ES-I3 (cell line): ENCODE measurements around the gene SEC24A.
"Not testable (repeated sequence)": the region's sequence is repeated elsewhere in the genome, so short reads cannot be mapped to it uniquely, and the experiment has no call there.

Experiments
- H3K36me3 ChIP-seq: 2 replicates; pipeline ENCODE4 v1.6.1; 2013; ENCODE audit warnings: mild to moderate bottlenecking, low read length, control low read depth, moderate library complexity; ENCODE audit not compliant: insufficient read depth
- H3K4me1 ChIP-seq: 2 replicates; pipeline ENCODE4 v1.6.1; 2013; ENCODE audit warnings: mild to moderate bottlenecking, control low read depth, low read length; ENCODE audit not compliant: insufficient read depth
- H3K9ac ChIP-seq: 2 replicates; pipeline ENCODE4 v1.6.1; 2013; ENCODE audit warnings: low read depth, mild to moderate bottlenecking, low read length, moderate library complexity
- H3K9me3 ChIP-seq: 2 replicates; pipeline ENCODE4 v1.6.1; 2013; ENCODE audit warnings: mild to moderate bottlenecking, low read length, moderate library complexity; ENCODE audit not compliant: control insufficient read depth, insufficient read depth

The SEC24A gene

GRCh38 chr5:134648425-134649162 lies at the start of gene SEC24A:
Gene SEC24A, plus strand, starts transcription at chr5:134648785. Its CDS starts 292 bp downstream, at chr5:134649077.
- H3K36me3 ChIP-seq: no peaks in the 10 kb centered on the region
- H3K4me1 ChIP-seq: no peaks in the 10 kb centered on the region
- peak within 1 kb of the TSS; percentile 95 for H3K9ac ChIP-seq
- H3K9me3 ChIP-seq: no peaks in the 10 kb centered on the region

- not testable (repeated sequence) for H3K9me3 ChIP-seq, H3K36me3 ChIP-seq
Measured at GRCh38 chr5:134599820-134600219, 48.8 kb upstream of the SEC24A start.

GRCh38 chr5:134600600-134600999 lies 48.0 kb upstream of the SEC24A start:
- Histone ChIP-seq H3K9me3 (no peaks in the 10 kb centered on the region), H3K36me3 (no peaks in the 10 kb centered on the region), H3K9ac (no peak overlapping the region), H3K4me1 (no peaks in the 10 kb centered on the region; the same call in 1 of the 2 replicates)

More at GRCh38 chr5:134599820-134600219, 48.8 kb upstream of the SEC24A start:
- H3K9ac ChIP-seq, H3K4me1 ChIP-seq: not testable (repeated sequence)

GRCh38 chr5:134603059-134603458 lies 45.5 kb upstream of the SEC24A start:
- no peaks in the 10 kb centered on the region for H3K9me3 ChIP-seq
- H3K9ac ChIP-seq: no peak overlapping the region
- H3K4me1 ChIP-seq: no peaks in the 10 kb centered on the region
- peaks cover 11% of the 10 kb centered on the region for H3K36me3 ChIP-seq

GRCh38 chr5:134604908-134605307 lies 43.7 kb upstream of the SEC24A start:
- no peaks in the 10 kb centered on the region for H3K9me3 ChIP-seq
- H3K9ac ChIP-seq: no peak overlapping the region
- no peaks in the 10 kb centered on the region for H3K4me1 ChIP-seq
- H3K36me3 ChIP-seq: peaks cover 16% of the 10 kb centered on the region

- Histone ChIP-seq H3K9me3 (no peaks in the 10 kb centered on the region), H3K36me3 (peaks cover 18% of the 10 kb centered on the region), H3K9ac (no peak overlapping the region), H3K4me1 (no peaks in the 10 kb centered on the region)
Measured at GRCh38 chr5:134606726-134607125, 41.9 kb upstream of the SEC24A start.

- Histone ChIP-seq H3K36me3 (peaks cover 19% of the 10 kb centered on the region), H3K9ac (no peak overlapping the region), H3K4me1 (peaks cover under 1% of the 10 kb centered on the region; the same call in 1 of the 2 replicates), H3K9me3 (no peaks in the 10 kb centered on the region)
Measured at GRCh38 chr5:134608555-134608954, 40.0 kb upstream of the SEC24A start.

- Histone ChIP-seq H3K9me3 (no peaks in the 10 kb centered on the region), H3K36me3 (peaks cover 19% of the 10 kb centered on the region), H3K9ac (no peak overlapping the region), H3K4me1 (peaks cover 5% of the 10 kb centered on the region; the same call in 1 of the 2 replicates)
Measured at GRCh38 chr5:134609232-134609851, 39.2 kb upstream of the SEC24A start.

GRCh38 chr5:134610725-134611124 lies 37.9 kb upstream of the SEC24A start:
- Histone ChIP-seq H3K36me3 (peaks cover 18% of the 10 kb centered on the region), H3K4me1 (peaks cover 8% of the 10 kb centered on the region; the same call in 1 of the 2 replicates), H3K9ac (no peak overlapping the region), H3K9me3 (no peaks in the 10 kb centered on the region)

- Histone ChIP-seq H3K9ac (no peak overlapping the region), H3K4me1 (peaks cover 8% of the 10 kb centered on the region; the same call in 1 of the 2 replicates), H3K9me3 (no peaks in the 10 kb centered on the region), H3K36me3 (peaks cover 14% of the 10 kb centered on the region)
Measured at GRCh38 chr5:134611515-134611914, 37.1 kb upstream of the SEC24A start.

- H3K36me3 ChIP-seq: peaks cover 8% of the 10 kb centered on the region; the same call in 1 of the 2 replicates
- no peaks in the 10 kb centered on the region for H3K9me3 ChIP-seq
Measured at GRCh38 chr5:134614450-134615085, 34.0 kb upstream of the SEC24A start.

GRCh38 chr5:134620634-134621033 lies 28.0 kb upstream of the SEC24A start:
- peaks cover 3% of the 10 kb centered on the region; the same call in 1 of the 2 replicates for H3K36me3 ChIP-seq
- no peaks in the 10 kb centered on the region for H3K9me3 ChIP-seq
- no peaks in the 10 kb centered on the region for H3K4me1 ChIP-seq
- H3K9ac ChIP-seq: no peak overlapping the region

More at GRCh38 chr5:134614450-134615085, 34.0 kb upstream of the SEC24A start:
- Histone ChIP-seq H3K9ac (no peak overlapping the region), H3K4me1 (peaks cover 8% of the 10 kb centered on the region; the same call in 1 of the 2 replicates)

GRCh38 chr5:134625559-134625958 lies 23.0 kb upstream of the SEC24A start:
- Histone ChIP-seq H3K9me3 (no peaks in the 10 kb centered on the region), H3K36me3 (no peaks in the 10 kb centered on the region; the same call in 1 of the 2 replicates), H3K4me1 (no peaks in the 10 kb centered on the region), H3K9ac (no peak overlapping the region)

- Histone ChIP-seq H3K36me3 (no peaks in the 10 kb centered on the region; the same call in 1 of the 2 replicates), H3K4me1 (no peaks in the 10 kb centered on the region), H3K9me3 (no peaks in the 10 kb centered on the region), H3K9ac (no peak overlapping the region)
Measured at GRCh38 chr5:134626369-134627014, 22.1 kb upstream of the SEC24A start.
